Tongue (tissue), 2 donors: ENCODE measurements around the gene PRR33. TPM values are rescaled to one million over a fixed set of nuclear protein-coding genes. Genes with fewer than 3 reads are reported as not detected.

ENCODE experiments used
- DNase-seq: peaks from one replicate; pipeline ENCODE4 v3.0.0-alpha.2; 2015
- total RNA-seq: library from RNA; depleted of rRNA; stranded (reverse); fragments of >200 nt; gene quantifications from one replicate; pipeline ENCODE4 v1.2.3, GENCODE V29; 2014

PRR33 gene
- total RNA-seq, 1 donor from 2014 or later = 4.8 TPM

DNA sequence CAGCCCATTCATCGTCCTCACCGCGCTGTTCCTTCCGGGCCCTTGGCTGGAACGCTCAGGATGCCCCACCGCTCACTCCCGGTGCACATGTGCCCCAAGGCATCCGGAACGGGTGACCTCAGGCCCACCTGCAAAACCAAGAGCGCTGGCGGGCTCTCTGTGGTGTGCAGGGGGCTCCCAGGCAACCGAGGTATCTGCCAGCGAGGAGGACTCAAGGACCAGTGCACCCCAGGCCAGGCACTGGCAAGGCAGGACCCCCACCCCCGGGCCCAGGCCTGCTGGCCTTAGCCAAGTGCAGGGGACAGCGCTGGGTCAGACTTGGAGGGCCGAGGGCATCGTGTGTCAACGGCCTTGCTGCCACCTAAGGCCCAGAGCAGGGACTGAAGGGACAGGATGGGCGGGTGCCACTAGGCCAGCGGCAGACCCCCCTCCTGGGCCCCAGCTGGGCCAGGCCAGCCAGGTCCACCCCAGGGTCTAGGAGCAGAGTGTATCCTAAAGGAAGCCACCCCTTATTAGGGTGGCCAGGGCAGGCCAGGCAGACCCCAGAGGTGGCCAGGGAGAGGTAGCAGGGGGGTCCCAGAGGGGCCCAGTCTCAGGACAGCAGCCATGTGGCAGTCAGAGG lies 36.3 kb upstream of the PRR33 start:
- no peak for DNase-seq

DNA sequence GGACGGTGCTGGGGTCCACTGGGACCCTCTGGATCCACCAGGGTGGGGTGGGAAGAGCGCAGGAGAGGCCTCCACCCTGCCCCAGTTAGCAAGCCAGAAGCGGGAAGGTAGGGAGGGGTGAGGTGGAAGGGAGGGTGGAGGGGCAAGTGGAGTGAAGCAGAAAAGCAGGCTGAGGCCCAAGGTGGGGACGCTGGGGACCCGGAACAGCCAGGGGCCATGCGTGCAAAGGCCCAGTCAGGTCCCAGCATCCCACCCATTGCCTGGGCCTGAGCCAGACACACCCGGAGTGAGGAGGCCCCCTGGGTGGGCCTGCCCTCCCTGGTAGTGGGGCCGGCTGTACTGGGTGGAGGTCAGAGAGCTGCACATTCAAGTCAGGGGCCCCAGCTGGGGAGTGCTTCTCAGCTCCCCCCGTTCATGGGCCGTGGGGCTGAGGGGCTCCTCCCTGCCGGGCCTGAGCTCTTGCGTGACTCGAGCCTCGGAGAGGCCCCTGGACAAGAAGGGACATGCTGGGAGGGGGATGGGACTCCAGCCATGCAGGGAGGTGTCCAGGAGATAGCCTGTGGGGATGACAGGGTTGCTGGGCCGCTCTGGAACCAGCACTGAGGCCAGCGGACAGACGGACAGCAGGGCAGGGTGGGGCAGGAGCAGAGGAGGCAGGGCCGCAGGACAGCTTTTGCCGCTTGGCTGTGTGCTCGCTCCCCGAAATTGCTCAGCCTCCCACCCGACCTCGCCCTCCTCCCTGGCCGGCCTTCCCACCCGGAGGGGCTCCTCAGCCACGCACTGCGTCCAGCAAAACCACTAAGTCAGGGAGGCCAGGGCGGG lies 35.5 kb upstream of the PRR33 start:
- DNase-seq = peak; percentile 78

DNA sequence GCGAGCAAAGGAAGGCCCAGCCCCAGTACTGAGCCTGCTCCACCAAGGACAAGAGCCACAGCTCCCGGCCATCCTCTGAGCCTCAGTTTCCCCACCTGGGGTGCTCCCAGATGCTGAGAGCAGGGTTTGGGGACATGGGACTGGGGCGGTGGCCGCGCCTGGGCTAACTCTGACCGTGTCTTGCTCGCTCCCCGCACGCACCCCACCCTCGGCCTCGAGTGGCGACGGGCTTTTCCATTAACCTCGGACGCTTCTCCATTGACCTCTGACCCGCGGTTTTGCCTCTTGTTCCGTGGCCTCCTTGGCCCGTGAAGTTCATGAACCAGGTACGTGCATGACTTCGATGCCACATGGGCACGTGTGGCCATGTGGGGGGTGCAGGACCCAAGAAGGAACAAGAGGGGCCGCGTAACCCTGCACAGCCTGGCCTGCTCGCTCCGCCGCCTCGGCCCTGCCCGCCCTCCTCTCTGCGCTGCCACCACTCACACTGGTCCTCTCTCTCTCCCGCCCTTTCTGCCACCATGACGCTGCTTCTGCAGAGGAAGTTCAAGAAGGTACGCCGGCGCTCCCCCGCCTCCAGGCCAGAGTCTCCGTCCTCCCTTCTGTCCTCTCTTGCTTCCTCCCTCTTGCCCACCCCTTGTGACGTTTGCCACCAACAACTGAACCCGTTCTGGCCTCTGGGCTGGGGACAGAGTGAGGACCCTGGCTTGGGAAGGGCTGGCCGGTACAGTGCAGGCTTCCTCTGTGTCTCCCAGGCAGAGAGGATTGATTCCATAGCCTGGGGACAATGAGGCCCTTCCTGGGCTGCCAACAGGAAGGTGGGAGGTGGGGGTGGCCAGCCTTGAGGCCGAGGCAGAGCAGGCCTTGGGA lies 34.7 kb upstream of the PRR33 start:
- DNase-seq = no peak

DNA sequence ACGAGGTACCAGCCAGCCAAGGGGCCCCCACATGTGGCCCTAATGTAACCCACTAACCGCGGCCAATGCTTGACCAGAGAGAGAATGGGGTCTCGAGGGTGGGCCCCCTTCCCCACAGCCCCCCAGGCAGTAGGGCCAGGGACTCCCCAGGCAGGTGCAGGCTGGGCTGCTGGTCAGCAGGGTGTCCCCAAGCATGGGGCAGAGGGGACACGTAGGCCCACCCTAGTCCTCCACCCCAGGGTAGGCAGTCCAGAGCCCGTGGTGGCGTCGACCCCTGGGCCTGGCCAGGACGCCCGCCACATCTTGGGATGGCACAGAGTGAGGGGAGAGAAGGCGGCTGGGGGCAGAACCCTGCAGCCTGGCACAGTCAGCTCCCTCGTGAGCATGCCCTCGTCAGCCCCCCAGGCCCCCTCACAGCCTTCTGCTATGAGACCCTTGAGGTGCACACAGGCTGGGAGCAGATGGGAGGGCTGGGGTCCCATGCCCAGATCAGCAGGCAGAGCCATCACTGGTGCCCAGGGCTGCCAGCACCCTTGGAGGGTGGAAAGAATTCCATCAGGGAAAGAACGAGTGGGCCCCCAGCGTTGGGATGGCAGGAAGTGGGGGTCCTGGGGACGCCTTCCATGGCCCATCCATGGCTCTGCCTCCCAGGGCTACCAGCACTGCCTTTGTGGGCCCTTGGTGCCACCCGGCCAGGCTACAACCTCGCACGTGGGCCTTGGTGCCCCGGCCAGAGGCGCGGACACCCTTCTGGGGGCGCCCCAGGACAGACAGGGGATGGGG lies 33.9 kb upstream of the PRR33 start:
- no peak for DNase-seq

DNA sequence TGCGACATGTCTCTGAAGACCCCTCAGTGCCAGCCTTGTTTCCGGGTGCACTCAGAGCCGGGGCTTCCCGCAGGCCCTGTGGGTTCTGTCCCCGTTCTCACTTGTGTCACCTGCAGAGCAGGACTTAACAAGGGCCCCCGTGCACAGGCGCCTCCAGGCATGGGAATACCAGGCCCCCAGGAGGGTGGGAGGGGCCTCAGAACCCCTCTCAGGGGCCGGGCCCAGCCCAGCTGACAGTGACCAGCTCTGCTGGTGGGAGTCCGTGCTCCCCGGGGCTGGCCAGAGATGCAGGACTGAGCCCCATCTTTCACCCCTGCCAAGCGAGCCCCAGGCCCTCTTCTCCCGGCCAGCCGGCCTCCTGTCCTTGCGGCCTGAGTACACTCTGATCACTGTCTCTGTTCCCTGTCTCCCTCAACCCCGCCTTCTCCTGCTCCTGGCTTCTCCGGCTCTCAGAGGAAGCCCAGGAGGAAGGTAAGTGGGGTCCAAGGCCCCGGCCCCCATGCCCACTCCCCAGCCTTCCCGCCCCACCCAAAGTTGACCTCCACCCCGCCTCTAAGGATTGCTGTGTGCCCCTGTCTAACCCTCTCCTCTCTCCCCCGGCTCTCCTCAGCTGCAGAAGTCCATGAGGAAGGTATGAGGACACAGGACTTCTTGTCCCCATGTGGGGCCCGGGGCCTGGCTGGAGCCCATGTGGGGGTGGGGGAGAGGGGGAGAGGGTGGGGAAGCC lies 33.1 kb upstream of the PRR33 start:
- DNase-seq = no peak

DNA sequence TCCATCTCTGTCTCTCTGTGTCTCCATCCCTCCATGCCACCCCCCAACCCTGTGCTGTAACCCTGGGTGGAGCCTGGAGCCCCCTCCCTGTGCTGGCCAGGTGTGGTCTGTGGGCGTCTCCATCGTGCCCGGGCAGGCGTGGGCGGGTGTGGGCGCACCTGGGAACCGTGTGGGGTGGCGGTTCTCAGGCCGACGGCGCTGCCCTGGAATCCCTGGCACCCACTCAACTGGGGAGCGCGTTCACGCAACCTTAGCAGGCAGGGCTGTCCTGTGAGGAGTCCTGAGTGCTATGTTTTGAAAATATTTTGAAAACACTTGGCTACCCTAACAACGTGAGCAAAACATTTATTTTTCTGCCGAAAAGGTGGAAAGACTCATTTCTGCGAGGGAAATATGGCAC lies 32.5 kb upstream of the PRR33 start:
- DNase-seq = peak; percentile 77

DNA sequence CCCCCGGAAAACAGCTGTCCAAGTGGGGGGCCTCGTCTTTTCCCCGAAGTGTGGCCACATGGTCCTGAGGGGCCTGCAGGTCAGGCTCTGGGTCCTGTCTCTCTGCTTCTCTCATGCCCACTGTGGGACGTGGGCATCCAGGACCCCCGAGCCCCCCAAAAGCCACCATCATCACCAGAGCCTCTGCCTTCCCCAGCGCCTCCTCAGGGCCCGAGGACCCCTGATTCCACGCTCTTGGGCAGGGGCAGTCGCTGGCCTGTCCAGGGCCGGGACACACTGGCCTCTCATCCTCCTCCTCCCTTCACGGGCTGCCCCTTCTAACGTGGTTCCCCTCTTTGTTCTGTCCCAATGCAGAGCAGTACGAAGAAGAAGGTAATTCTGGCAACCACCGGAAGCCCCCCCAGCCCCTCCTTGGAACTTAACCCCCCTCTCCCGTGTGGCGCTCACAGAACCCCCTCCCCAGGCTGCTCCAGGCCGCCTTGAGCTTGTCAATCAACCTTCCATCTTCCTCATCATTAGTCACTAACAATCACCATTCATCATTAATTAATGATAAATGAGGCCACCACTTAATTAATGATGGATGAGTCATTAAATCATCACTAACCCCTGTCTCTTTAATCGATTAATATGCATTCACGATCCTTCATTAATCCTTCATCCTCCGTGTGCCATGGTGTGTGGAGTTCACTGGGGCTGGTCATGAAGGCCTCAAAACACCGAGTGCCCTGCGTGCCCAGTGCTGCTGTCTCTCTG lies 31.7 kb upstream of the PRR33 start:
- no peak for DNase-seq

DNA sequence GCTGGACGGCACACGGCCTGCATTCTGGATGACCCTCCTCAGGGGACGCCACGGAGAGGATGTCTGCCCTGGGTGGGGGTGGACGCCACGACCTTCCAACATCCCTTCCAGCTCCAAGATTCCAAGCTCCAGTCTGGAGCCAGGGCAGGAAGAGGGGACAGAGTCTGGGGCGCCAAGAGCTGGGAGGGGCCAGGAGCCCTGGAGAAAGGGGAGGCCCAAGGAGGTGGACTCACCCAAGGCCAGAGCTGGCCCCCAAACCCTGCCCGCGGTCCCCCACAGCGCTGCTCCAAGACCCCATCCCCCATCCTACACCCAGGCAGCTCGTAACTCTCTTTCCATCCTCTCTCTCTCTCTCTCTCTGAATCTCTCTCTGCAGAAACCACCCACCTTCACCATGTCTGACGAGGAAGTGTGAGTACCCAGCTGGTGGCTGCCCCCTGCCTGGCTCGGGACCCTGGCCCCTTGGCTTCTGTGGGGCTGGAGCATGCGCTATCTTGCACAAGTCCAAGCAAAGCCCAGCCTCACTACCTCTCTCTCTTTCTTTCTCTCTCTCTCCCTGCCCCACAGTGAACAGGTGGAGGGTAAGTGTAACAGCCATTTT lies 30.9 kb upstream of the PRR33 start:
- DNase-seq = peak; percentile 56

DNA sequence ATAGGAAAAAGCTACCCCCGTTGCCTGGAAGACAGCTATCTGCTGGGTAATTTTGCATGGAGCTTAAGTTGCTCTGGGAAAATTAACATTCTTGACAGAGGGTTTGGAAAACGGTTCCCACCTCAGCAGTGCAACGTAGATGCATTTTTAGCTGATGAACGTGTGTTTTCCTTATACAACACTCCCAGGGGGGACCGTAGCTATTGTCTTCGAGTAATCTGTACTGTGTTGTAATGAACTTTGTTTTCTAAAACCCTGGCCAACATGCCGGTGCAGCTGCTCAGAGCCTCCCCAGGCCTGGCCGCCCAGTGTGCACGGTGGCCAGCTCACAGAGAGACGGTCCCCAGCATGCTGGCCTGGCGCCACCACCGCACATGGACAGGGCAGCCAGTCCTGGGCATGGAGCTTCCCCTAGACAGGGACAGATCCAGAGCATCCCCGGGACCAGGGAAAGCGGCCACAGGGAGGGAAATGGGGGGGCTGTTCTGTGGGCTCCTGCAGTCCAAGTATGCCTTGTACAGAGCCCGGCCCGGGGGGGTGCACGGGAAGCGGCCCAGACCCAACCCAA lies 30.0 kb upstream of the PRR33 start:
- peak; percentile 95 for DNase-seq

DNA sequence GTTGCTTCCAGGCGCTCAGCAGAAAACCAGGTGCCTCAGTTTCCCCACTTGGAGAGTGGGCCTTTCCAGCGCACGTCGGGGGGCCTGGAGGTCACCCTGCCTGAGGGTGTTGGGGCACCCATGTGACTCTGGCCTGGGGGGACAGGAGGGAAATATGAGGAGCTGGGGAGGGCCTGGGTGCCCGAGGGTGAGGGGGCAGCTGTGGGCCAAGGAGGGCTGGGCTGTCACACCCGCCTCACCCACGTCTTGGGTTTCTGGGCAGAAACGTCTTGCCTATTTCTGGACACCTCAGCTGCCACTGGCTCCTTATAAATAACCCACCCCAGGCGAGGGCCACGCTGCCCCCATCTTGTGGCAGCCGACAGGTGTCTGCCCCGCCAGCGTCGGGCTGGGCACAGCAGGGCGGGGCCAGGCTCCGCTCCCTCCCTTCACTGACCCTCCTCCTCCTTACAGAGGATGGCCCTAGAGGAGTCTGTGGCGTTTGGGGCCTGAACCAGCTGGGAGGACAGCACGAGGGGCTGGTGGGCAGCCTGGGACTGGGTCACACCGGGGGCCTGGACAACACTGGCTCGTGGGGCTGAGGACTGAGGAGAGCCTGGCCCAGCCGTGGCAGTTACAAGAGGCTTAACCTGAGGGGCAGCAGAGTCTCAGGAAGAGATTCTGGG lies 29.3 kb upstream of the PRR33 start:
- DNase-seq = peak; percentile 91

DNA sequence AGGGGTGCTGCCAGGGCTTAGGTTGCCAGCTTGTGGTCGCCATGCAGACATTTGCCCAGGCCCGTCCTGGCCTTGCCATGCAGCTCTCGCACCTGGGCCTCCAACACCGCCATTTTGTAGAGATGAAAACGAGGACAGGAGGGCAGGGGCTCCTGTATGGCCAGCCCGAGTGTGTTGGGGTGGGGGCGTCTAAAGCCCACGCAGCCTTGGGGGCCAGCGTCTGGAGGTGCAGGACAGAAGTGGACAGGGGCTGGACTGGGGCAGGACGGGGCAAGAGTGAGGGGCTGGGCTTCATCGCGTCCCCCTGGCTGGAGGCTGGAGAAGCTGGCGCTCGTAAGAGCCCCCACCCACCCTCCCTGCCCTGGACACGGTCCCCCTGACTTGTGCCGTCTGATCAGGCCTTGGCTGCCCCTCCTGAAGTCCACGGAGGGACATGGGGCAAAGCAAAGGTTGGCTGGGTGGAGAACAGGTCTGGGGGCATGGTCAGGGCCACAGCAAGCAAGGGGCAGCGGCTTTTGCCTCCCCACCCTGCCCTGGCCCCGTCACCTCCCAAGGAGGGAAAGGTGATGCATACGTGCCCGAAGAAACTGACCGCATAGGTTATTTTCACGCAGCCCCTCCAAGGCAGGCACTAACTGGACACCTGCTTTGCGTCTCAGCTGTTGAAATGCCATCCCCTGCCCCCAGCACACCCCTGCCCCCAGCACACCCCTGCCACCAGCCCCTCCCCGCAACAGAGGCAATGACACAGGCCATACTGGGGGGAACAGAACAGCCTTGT lies 28.6 kb upstream of the PRR33 start:
- no peak for DNase-seq

DNA sequence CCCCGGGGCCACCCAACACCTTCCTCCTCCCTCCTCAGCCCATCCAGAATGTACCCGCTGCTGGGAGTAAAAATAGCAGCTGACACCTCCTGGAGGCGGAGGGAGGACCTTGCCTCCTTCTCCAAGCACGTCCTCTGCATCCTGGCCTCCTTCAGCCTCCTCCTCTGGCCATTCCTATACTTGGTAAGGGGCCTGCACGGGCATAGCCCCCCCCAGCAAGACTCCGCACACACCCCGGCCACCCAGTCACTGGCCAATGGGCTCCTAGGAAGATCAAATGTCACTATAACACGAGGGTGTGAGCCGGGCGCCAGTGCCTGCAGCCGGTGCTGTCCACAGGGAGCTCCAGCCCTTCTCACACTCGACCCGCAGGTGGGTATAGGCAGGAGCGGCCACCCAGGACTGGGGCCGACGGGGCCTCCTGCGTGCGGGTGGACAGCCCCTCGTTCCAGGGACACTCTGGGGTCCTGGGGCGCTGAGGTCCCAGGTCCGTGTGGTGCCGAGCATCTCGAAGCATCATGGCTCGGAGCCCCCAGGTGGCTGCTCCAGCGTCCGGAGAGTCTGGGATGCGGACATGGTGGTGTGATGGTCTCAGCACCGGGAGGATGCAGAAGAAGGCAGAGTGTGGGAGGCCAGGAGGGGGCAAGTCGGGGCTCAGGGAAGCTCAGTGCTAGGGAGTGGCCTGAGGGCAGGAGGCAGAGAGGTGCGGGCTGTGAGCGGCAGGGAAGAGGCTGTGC lies 27.9 kb upstream of the PRR33 start, which contains the start of gene TNNT3:
TSS of gene TNNT3 (plus strand) at position 313 of the 737 bp plus-strand sequence. CDS start 3,172 bp downstream, outside the sequence.
- peak; percentile 87 for DNase-seq

DNA sequence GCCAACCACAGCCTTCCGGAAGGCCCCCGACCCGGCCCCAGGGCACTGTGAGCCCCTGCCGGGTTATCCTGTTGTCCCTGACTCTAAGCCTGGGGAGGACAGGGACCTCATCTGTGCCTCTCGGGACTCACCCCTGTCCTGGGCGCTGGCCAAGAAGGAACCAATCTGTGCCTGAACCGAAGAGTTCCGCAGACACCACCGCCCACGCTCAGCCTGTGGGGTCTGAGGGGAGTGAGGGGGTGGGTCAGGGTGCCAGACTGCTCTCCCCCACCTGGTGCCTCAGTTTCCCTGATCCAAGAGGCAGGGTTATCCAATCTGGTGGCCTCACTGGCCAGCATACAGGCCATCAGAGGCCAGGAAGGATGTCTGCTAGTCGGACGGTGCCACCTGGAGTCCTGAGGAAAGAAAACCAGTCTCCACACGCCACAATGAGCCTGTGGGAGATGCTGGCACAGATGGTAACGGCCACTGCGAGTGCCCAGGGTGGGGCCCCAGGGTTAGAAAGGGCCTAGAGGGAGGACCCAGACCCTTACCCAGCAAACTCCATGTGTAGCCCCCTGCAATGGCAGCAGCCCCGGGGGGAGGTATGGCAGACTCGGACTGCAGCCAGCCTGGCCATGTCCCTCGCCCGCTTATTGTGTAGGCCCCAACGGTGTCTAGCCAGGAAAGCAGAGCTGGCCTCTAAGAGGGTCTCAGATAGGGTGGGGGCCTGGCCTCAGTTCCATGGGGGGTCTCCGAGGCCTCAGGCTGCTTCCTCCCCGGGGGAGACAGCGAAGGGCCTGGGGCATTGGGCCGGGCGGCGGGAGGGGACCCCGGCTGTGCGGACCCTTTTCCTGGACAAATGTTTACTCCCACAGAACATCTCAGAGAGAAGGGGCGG lies 27.0 kb upstream of the PRR33 start:
- peak; percentile 26 for DNase-seq

DNA sequence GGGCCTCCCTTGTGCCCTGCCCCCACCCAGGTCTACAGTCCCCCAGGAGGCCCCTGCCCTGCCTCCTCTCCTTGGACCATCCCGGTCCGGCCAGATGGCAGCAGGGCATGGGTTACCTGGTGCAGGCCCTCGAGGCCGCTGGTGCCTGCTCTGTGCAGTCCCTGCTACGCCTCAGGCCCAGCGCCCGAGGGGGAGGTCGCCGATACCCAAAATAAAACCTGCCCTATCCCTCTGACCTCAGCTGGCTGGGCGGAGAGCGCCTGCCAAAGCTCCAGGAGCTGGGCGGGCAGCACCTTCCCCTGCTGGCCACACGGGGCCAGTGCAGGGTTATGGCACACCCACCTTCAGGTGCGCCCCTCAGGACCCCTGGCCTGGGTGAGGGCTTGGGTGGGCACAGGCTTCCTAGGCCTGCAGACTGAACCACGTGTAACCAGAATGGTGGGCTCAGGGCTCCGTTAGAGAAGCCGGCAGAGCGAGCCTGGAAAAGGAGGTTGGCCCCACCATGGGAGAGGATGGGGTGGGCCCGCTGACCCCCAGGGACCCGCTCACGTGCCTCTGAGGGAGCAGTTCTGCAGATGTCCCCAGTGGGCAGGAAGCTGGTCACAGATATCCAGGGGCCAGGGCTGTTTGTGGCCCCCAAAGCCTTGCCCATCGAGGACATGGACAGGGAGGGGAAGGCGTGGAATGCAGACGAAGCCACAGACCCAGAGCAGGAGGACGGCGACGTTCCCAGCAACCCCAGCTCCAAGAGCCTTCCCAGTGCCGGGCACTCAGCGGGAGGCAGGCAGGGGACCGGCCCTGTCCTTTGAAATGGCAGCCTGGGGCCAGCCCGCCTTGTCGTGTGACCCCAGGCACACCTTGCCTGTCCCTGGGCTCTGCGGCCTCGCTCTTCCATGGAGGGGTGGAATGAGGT lies 26.1 kb upstream of the PRR33 start:
- DNase-seq = peak; percentile 40

DNA sequence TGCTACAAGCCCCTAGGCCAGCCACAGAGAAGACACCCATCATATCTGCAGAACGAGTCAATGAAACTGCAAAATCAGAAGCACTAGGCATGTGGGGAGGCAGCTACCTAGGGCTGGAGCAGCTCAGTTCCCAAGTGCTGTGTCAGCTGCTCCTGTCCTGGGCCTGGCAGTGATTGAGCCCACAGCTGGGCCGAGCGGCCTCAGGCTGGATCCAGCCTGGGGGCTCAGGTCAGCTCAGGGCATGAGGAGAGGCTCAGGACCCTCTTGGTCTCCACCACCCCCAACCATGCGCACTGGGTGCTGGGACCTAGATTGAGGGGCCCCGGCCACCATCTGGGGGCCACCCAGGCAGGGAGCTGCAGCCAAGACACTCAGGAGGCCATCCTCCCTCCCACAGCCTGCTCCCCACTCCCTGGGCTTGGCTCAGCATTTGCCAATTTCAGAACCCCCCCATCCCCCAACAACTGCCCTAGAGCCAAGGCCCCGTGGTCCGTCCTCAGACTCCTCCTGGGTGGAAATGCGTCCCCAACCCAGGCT lies 25.4 kb upstream of the PRR33 start:
- DNase-seq = peak; percentile 79
